Nephron (organoid): ENCODE results near the gene TREML4.

Experiments used
- H3K27ac Mint-ChIP-seq, 3 experiments: 2 replicates each; pipeline ENCODE4 v1.8.0; 2020; ENCODE audit warnings: mixed read lengths in 3 of 3, mild to moderate bottlenecking in 2 of 3, moderate library complexity in 1 of 3
- H3K27me3 Mint-ChIP-seq: 2 replicates; pipeline ENCODE4 v1.8.0; 2021; ENCODE audit warnings: low read depth, mild to moderate bottlenecking, moderate library complexity, mixed read lengths
- H3K36me3 Mint-ChIP-seq: 2 replicates; pipeline ENCODE4 v1.8.0; 2020; ENCODE audit warnings: low read depth, mixed read lengths
- H3K4me1 Mint-ChIP-seq: 2 replicates; pipeline ENCODE4 v1.8.0; 2020; ENCODE audit warnings: mixed read lengths
- H3K4me3 Mint-ChIP-seq, 3 experiments: 2 replicates each; pipeline ENCODE4 v1.8.0; 2020; ENCODE audit warnings: mild to moderate bottlenecking in 3 of 3, mixed read lengths in 3 of 3, moderate library complexity in 2 of 3
- H3K9me3 Mint-ChIP-seq: 2 replicates; pipeline ENCODE4 v1.8.0; 2020; ENCODE audit warnings: mixed read lengths
- CTCF ChIP-seq, 3 experiments: fragments of 200-600 bp; sonication (generic); IDR thresholded peaks; one replicate each; pipeline ENCODE4 v1.5.0; 2021; ENCODE audit warnings: antibody characterized with exemption in 3 of 3; ENCODE audit not compliant: unreplicated experiment in 3 of 3

Gene TREML4

GRCh38 chr6:41284726-41285125 is 56.6 kb downstream of the TREML4 start:
- Mint-ChIP-seq H3K4me3 (no peak overlapping the region), H3K4me1 (peaks cover 5% of the 10 kb centered on the region), H3K27ac (no peak overlapping the region), H3K36me3 (no peaks in the 10 kb centered on the region), H3K9me3 (peaks cover 3% of the 10 kb centered on the region), H3K27me3 (peaks cover 21% of the 10 kb centered on the region)
- TF ChIP-seq CTCF (IDR thresholded peaks at IDR 0.05; ENCODE audit: unreplicated experiment in 3 of 3), result no peak

- peaks cover 3% of the 10 kb centered on the region for H3K9me3 Mint-ChIP-seq
- no peak for TF ChIP-seq CTCF (IDR thresholded peaks at IDR 0.05; ENCODE audit: unreplicated experiment in 3 of 3)
- peaks cover 5% of the 10 kb centered on the region for H3K4me1 Mint-ChIP-seq
- no peak within 1 kb of the TSS for H3K27ac Mint-ChIP-seq
- peaks cover 15% of the 10 kb centered on the region for H3K27me3 Mint-ChIP-seq
- no peak within 1 kb of the TSS for H3K4me3 Mint-ChIP-seq
- no peaks in the 10 kb centered on the region for H3K36me3 Mint-ChIP-seq
Observed at GRCh38 chr6:41286544-41287346, 58.6 kb downstream of the TREML4 start, which contains the start of gene TREM1. Gene TREM1 (minus strand): TSS chr6:41286682. CDS start chr6:41286655, 27 bp downstream.

DNA sequence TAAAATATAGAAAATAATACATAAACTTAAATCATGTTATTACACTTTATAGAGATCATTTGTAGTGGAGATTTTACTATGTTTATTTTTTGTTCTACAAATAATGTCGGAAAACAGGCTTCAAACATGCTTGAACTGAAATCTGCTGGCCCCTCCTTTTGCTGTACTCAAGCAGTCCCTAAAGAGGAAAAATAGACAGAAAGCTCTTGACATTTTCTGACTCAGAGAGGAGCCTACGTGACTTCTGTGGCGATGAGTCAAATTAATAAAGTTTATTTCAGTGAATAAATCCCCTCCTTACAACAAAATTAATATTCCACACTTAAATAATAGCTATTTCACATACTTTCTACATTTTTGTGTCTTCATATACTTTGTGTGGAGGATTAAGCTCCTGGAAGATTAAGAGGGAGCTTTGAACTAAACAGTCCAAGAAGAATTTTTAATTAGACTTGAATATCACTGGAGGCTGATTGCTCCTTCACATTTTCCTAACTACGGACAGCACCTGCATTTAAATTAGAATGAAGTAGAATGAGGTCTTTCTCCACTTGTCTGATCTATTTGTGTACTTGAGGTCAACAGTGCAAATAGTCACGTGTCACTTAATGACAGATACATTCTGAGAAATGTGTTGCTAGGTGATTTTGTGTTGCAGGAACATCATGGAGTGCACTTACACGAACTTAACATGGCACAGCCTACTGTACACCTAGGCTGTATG is 60.0 kb downstream of the TREML4 start:
- Mint-ChIP-seq H3K27me3 (peaks cover 11% of the 10 kb centered on the region), H3K4me1 (no peaks in the 10 kb centered on the region), H3K9me3 (no peaks in the 10 kb centered on the region), H3K36me3 (no peaks in the 10 kb centered on the region), H3K4me3 (no peak overlapping the region), H3K27ac (no peak overlapping the region)
- no peak for TF ChIP-seq CTCF (IDR thresholded peaks at IDR 0.05; ENCODE audit: unreplicated experiment in 3 of 3)
